Nucleus accumbens (tissue), 56 donors: ENCODE measurements around the gene GALNTL6.
"Not testable (repeated sequence)": the region's sequence is repeated elsewhere in the genome, so short reads cannot be mapped to it uniquely, and the experiment has no call there.

Experiments used
- DNase-seq, 56 donors: peaks; one replicate each; lab custom pipeline; 2025; lab: John Stamatoyannopoulos, UW

The GALNTL6 gene

DNA sequence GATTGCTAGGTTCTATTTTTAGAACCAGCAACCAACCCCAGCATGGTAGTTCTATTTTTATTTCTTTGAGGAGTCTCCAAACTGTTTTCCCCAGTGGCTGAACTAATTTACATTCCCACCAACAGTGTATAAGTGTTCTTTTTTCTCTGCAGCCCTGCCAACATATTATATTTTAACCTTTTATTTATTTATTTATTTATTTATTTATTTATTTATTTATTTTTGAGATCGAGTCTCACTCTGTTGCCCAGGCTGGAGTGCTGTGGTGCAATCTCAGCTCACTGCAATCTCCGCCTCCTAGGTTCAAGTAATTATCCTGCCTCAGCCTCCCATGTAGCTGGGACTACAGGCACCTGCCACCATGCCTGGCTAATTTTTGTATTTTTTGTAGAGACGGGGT, 1074.2 kb downstream of the GALNTL6 start:
- DNase-seq = not testable (repeated sequence)

GRCh38 chr4:172887959-172888358, 1074.8 kb downstream of the GALNTL6 start:
- no peak for DNase-seq

DNA sequence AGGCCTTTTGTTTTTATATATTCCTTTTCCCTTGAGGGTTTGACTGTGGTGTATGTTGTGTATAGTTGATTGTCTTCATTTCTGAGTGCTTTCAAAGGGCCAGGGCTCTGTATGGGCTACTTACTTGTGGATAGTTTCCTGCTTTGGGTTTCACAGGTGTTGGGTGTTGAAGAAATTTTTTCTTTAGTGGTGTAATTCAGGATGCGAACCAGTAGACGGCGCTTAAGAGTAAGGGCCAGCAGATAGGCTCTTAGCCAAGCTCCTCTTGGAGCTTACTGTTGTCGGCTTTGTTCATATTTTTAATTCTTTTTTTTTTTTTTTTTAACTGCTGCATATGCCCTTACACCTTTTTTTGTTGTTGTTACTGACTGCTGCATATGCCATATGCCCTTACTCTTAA, 1079.1 kb downstream of the GALNTL6 start:
- no peak for DNase-seq

- DNase-seq = no peak
These were observed 1082.5 kb downstream of the GALNTL6 start for GRCh38 chr4:172895699-172896098.

DNA sequence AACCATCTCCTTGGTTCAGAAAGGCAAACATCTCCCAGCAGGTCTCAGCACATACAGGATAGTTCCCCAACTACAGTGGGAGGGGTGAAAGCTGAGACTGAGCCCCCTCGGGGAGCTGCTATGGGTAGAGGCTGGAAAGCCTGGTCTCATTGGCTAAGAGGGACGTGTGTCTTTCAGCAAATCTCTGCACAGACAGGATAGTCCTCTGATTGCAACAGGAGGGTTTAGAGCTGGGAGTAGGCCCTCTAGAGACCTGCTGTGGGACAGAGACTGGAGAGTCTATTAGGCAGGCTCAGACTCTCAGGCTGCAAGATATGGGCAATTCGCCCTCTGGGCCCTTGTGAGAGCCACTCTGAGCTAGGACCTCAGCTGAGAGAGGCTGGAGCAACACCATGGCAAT, 1083.8 kb downstream of the GALNTL6 start:
- DNase-seq = no peak

GRCh38 chr4:172898715-172899114, 1085.5 kb downstream of the GALNTL6 start:
- no peak for DNase-seq

GRCh38 chr4:172899861-172900260, 1086.7 kb downstream of the GALNTL6 start:
- no peak for DNase-seq

GRCh38 chr4:172900900-172901299, 1087.7 kb downstream of the GALNTL6 start:
- no peak for DNase-seq

- not testable (repeated sequence) for DNase-seq
These were observed 1099.3 kb downstream of the GALNTL6 start for GRCh38 chr4:172912468-172912867.

DNA sequence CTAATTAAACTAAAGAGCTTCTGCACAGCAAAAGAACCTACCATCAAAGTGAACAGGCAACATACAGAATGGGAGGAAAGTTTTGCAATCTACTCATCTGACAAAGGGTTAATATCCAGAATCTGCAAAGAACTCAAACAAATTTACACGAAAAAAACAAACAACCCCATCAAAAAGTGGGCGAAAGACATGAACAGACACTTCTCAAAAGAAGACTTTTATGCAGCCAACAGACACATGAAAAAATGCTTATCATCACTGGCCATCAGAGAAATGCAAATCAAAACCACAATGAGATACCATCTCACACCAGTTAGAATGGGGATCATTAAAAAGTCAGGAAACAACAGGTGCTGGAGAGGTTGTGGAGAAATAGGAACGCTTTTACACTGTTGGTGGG, 1104.2 kb downstream of the GALNTL6 start:
- DNase-seq = not testable (repeated sequence)

GRCh38 chr4:172919269-172919668, 1106.1 kb downstream of the GALNTL6 start:
- DNase-seq = no peak

DNA sequence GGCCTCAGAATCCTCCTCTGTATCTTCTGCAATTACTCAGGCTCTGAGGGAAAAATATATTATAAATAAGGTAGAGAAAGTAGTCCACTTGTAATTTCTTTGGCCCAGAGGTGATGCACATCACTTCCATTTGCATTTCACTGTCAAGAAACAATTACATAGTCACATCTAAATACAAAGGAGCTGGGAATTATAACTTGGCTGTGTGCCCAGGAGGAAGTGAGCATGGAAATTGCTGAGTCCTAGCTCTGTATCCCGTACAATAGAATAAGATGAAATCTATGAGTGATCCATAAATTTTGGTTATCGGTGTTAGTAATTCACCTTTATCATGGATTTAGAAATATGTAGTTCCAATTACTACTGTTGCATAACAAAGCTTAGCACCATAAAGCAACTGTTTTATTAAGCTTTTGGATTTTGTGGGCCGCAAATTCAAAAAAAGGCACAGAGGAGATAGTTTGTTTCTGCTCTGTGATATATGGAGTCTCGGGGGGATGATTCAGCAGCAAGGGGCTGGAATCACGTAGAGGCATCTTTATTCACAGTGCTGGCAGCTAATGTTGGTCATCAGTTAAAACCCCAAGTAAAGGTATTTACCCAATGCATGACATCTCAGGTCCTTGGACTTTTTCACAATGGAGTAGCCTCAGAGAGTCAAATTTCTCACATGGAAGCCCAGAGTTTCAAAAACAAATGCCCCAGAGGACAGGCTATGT, 1114.1 kb downstream of the GALNTL6 start:
- DNase-seq = no peak

DNA sequence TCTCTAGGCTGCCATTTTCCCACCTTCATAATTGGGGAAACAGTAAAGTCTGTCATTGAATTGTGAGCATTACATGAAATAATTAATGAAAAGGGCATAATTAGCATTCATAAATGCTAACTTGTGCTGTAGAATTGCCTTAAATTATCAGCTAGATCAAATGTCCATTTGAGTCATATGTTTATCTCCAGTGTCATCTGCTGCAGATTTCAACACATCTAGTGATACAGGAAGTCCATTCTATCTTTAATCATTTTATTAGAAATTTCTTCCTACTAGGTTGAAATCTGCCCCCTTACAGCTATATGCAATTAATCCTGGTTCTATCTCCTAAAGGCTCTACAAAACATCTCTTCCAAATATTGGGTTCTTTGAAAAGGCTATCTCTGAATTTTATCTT, 1115.1 kb downstream of the GALNTL6 start:
- no peak for DNase-seq

DNA sequence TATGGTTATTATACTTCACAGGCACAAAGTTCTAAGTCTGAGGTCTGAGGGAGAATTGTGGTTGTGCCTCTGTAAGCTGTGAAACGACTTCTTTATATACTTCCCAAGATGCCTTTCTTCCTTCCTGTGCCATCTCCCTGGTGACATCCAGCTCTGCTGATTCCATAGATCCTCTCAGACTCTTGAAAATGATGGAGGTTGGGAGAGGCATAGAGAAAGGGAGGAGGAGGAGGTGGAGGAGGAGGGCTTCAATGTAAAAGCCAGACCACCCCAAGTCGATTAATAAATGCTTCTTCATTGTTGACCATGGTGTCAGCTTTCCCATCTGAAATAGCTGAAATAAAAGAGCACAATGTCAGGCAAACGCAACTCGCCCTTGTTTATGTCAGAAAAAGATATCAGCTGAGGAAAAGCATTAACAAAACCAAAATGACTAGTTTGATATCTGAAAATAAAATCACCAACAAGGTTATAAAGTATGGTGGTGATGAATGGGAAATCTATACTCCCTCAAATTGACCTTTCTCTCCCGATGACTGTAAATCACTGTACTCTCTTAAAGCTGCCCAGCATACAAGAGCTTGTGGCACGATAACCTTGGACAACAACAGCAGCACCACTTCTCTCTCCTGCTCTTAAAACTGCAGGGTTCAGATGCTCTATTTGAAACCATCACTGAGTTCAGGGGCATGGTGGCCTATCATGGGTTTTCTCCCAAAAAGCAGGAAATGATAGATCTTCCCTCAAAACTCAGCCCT, 1125.0 kb downstream of the GALNTL6 start:
- no peak for DNase-seq

GRCh38 chr4:172938870-172939269, 1125.7 kb downstream of the GALNTL6 start:
- DNase-seq = no peak

GRCh38 chr4:172942840-172943239, 1129.6 kb downstream of the GALNTL6 start:
- DNase-seq = no peak

- DNase-seq = no peak
These were observed 1132.4 kb downstream of the GALNTL6 start for GRCh38 chr4:172945611-172946010.

GRCh38 chr4:172946503-172946902, 1133.3 kb downstream of the GALNTL6 start:
- DNase-seq = no peak

GRCh38 chr4:172947594-172947993, 1134.4 kb downstream of the GALNTL6 start:
- DNase-seq = no peak

DNA sequence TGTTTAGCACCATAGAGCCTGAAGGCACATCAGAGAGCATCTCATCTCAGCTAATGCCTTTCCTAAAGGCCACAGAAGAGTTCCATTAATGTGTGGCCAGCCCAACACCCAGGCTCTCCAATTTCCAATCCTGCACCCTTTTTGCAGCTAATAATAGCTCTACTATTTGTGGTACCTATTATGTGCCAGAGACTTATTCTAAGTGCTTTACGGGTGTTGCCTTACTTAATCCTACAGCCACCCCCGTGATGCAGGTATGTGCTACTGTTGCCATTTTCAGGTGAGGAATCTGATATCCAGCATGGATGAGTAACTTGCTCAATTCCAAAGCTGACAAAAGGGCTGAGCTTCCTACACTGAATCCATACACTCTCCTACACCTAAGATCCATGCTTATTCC, 1137.8 kb downstream of the GALNTL6 start:
- no peak for DNase-seq

GRCh38 chr4:172951679-172952451, 1138.7 kb downstream of the GALNTL6 start:
- DNase-seq = no peak
